Measurements from ENCODE around the gene MMP24OS.
A peak's percentile ranks its signal among the peaks of the same experiment; 100 is the strongest.

MMP24OS gene

DNA sequence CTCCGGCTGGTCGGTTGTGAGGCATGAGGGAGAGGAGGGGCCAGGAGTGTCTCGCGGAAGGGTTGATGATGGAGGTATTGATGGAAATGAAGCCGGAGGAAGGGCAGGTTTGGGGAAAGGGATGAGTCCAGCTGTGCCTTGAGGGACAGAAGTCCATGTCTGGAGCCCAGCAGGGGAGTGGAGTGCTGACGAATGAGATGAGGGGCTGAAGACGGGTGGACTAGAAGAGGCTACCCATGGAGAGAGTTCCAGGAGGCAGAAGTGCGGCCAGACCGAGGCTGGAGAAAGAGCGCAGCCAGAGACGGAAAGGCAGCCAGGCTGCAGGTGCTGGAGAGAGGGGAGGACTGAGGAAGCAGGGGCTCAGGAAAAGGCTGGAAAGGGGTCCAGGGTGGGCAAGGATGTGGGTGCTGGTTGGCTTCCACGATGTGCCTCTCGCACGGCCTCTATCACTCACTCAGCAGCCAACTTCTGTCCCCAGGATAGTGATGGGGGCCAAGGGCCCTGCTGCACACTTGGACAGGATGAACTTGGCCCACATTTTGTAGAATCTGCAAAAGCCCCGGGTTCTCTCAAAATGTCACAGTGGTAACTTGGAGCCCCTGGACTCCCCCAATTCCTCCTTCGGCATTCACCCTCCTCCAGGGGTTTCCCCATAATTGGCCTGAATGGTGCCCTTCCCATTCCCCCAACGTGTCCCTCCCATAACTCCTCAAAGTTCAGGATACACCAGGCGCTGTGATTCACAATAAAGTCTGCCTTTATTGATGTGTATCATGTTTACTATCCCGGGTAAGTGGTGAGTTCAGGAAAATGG is 7.3 kb upstream of the MMP24OS start:
- Histone ChIP-seq H3K4me1 (ENCODE audit: control insufficient read depth in 2 of 2, insufficient read depth in 1 of 2, low read depth in 1 of 2, low read length in 2 of 2) (peaks cover 7 to 9% of the 10 kb centered on the region in 2 donors), H3K36me3 (replicated peaks in 1 of 2; ENCODE audit: control insufficient read depth in 2 of 2, insufficient read depth in 2 of 2, low read length in 2 of 2) (peaks cover 7 to 26% of the 10 kb centered on the region in 2 donors), H2BK12ac (ENCODE audit: low read length) (no peak overlapping the region), H4K91ac (ENCODE audit: low read depth, low read length, poor library complexity) (peak overlapping the region; percentile 68), H2BK5ac (ENCODE audit: low read length) (no peak overlapping the region), H3K27me3 (ENCODE audit: control insufficient read depth in 3 of 3, insufficient read depth in 3 of 3, low read depth in 1 of 3, low read length in 3 of 3) (peaks cover 0 to 6% (median 0%) of the 10 kb centered on the region in 3 experiments), H3K14ac (ENCODE audit: low read length) (no peak overlapping the region), H3K9me3 (replicated peaks in 1 of 2; ENCODE audit: control insufficient read depth in 2 of 2, insufficient read depth in 1 of 2, low read depth in 1 of 2, low read length in 2 of 2) (no peaks in the 10 kb centered on the region), H3K18ac (ENCODE audit: low read length) (peak overlapping the region; percentile 31), H2BK15ac (ENCODE audit: low read length) (no peak overlapping the region), H3K79me1 (ENCODE audit: low read depth, low read length) (peaks cover 3% of the 10 kb centered on the region), H2AK5ac (ENCODE audit: low read depth, low read length) (no peak overlapping the region), H3K4me3 (ENCODE audit: low read length in 2 of 2) (peak overlapping the region; percentile 93 to 99), H4K8ac (ENCODE audit: low read depth, low read length) (peak overlapping the region; percentile 84), H3K4me2 (ENCODE audit: insufficient read depth, low read length, poor library complexity, severe bottlenecking) (peak overlapping the region; percentile 66), H3K9ac (ENCODE audit: low read depth, low read length, poor library complexity) (peak overlapping the region; percentile 82), H3K23ac (ENCODE audit: low read depth, low read length, poor library complexity) (peak overlapping the region; percentile 87), H3K4ac (ENCODE audit: low read length) (no peak overlapping the region), H2BK120ac (ENCODE audit: low read depth, low read length) (no peak overlapping the region), H2AFZ (ENCODE audit: low read length) (peak overlapping the region; percentile 87), H3K27ac (replicated peaks; ENCODE audit: low read length) (no peak overlapping the region)
- no peak for DNase-seq (ENCODE audit: low spot score)
- WGBS, 2 donors (ENCODE audit: extremely low coverage in 2 of 2, insufficient read length in 2 of 2, insufficient replicate concordance in 1 of 2): no CpG with 5 or more reads among the region's 19 CpGs

DNA sequence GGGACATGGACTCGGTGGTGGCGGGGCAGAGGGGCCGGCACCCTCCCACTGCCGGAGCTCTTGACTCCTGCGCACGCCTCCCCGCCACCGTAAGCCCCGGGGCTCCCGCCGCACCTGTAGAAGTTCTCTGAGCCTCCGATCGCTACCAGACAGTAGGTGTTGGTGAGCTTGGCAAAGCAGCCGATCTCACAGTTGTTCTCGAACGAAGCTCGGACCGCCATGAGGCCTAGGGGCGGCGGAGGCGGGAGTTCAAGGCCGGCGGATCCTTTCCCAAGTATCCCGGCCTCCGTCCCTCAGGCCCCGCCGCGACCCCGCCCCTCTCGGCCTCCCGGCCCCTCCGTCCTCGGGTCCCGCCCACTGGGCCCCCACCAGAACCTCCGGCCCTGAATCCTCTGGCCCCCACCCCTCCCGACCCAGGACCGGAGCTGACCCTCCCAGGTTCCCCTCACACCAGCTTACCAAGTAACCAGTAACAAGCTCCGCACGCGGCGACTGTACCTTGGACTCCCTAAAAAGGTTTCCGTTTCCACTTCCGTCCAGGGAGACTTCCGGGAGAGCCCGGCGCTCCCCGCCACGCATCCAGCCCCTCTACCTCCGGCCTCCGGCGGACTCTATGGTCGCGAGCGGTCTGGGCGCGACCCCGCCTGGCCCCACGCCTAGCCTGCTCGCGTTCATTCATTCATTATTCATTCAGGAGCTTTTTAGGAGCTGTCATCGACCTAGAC is 6.5 kb upstream of the MMP24OS start, which contains the start of gene EIF6:
TSS of gene EIF6 (minus strand) at position 506 of the 725 bp plus-strand sequence. CDS start at position 221, 285 bp downstream.
- Histone ChIP-seq H3K4me1 (ENCODE audit: control insufficient read depth in 2 of 2, insufficient read depth in 1 of 2, low read depth in 1 of 2, low read length in 2 of 2) (peaks cover 7 to 9% of the 10 kb centered on the region in 2 donors), H4K91ac (ENCODE audit: low read depth, low read length, poor library complexity) (peak within 1 kb of the TSS; percentile 68), H3K4me2 (ENCODE audit: insufficient read depth, low read length, poor library complexity, severe bottlenecking) (peak within 1 kb of the TSS; percentile 91), H3K9ac (ENCODE audit: low read depth, low read length, poor library complexity) (peak within 1 kb of the TSS; percentile 98), H4K8ac (ENCODE audit: low read depth, low read length) (peak within 1 kb of the TSS; percentile 84), H3K36me3 (replicated peaks in 1 of 2; ENCODE audit: control insufficient read depth in 2 of 2, insufficient read depth in 2 of 2, low read length in 2 of 2) (peaks cover 15 to 34% of the 10 kb centered on the region in 2 donors), H2BK5ac (ENCODE audit: low read length) (no peak within 1 kb of the TSS), H2BK15ac (ENCODE audit: low read length) (peak within 1 kb of the TSS; percentile 20), H3K9me3 (replicated peaks in 1 of 2; ENCODE audit: control insufficient read depth in 2 of 2, insufficient read depth in 1 of 2, low read depth in 1 of 2, low read length in 2 of 2) (no peaks in the 10 kb centered on the region), H3K4me3 (ENCODE audit: low read length in 2 of 2) (peak within 1 kb of the TSS; percentile 93 to 99), H3K27me3 (ENCODE audit: control insufficient read depth in 3 of 3, insufficient read depth in 3 of 3, low read depth in 1 of 3, low read length in 3 of 3) (no peaks in the 10 kb centered on the region), H2AK5ac (ENCODE audit: low read depth, low read length) (peak within 1 kb of the TSS; percentile 86), H2BK120ac (ENCODE audit: low read depth, low read length) (no peak within 1 kb of the TSS), H3K23ac (ENCODE audit: low read depth, low read length, poor library complexity) (peak within 1 kb of the TSS; percentile 87), H3K4ac (ENCODE audit: low read length) (no peak within 1 kb of the TSS), H3K27ac (replicated peaks; ENCODE audit: low read length) (peak within 1 kb of the TSS; percentile 60), H3K79me1 (ENCODE audit: low read depth, low read length) (peaks cover 3% of the 10 kb centered on the region), H3K14ac (ENCODE audit: low read length) (peak within 1 kb of the TSS; percentile 64), H2AFZ (ENCODE audit: low read length) (peak within 1 kb of the TSS; percentile 87), H2BK12ac (ENCODE audit: low read length) (no peak within 1 kb of the TSS), H3K18ac (ENCODE audit: low read length) (peak within 1 kb of the TSS; percentile 65)
- no CpG with 5 or more reads among the region's 61 CpGs for WGBS, 2 donors (ENCODE audit: extremely low coverage in 2 of 2, insufficient read length in 2 of 2, insufficient replicate concordance in 1 of 2)
- peak; percentile 85 for DNase-seq (ENCODE audit: low spot score)

DNA sequence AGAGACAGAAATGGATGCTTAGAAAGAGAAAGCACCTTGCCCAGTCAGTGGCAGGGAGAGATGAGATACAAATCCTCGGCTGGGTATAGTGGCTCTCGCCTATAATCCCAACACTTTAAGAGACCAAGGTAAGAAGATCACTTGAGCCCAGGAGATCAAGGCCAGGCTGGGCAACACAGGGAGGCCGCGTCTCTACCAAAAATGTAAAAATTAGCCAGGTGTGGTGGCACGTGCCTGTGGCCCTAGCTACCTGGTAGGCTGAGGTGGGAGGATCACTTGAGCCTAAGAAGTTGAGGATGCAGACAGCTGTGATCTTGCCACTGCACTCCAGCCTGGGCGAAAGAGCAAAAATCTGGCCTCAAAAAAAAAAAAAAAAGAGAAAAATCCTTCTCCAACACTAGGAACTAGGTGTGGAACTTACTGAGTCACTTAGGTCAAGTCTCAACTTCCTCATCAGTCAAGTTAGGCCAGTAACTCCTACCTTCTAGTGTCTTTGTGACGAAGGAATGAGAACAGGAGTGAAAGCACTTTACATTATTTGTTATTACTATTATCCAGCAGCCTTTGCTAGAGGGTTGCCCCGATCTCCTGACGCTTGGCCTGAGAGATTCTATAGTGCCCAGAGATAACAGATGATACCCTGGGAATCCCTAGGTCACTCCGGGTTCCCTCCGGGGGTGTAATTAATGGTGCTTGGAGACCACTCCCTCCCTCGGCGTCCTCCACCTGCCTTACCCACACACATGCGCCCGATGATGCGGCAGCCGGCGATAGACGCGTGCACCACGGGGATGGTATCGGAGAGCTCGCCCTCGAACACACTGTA is 5.7 kb upstream of the MMP24OS start:
- DNase-seq (ENCODE audit: low spot score): no peak
- peak overlapping the region; percentile 93 to 99 for H3K4me3 ChIP-seq (ENCODE audit: low read length in 2 of 2)
- no CpG with 5 or more reads among the region's 24 CpGs for WGBS, 2 donors (ENCODE audit: extremely low coverage in 2 of 2, insufficient read length in 2 of 2, insufficient replicate concordance in 1 of 2)

More for the DNA sequence above, 5.7 kb upstream of the MMP24OS start:
- H2BK15ac ChIP-seq (ENCODE audit: low read length): peak overlapping the region; percentile 20
- peak overlapping the region; percentile 65 for H3K18ac ChIP-seq (ENCODE audit: low read length)
- peaks cover 7 to 9% of the 10 kb centered on the region in 2 donors for H3K4me1 ChIP-seq (ENCODE audit: control insufficient read depth in 2 of 2, insufficient read depth in 1 of 2, low read depth in 1 of 2, low read length in 2 of 2)
- peaks cover 3% of the 10 kb centered on the region for H3K79me1 ChIP-seq (ENCODE audit: low read depth, low read length)
- peaks cover 22 to 42% of the 10 kb centered on the region in 2 donors for H3K36me3 ChIP-seq (replicated peaks in 1 of 2; ENCODE audit: control insufficient read depth in 2 of 2, insufficient read depth in 2 of 2, low read length in 2 of 2)
- no peaks in the 10 kb centered on the region for H3K9me3 ChIP-seq (replicated peaks in 1 of 2; ENCODE audit: control insufficient read depth in 2 of 2, insufficient read depth in 1 of 2, low read depth in 1 of 2, low read length in 2 of 2)
- peak overlapping the region; percentile 91 for H3K4me2 ChIP-seq (ENCODE audit: insufficient read depth, low read length, poor library complexity, severe bottlenecking)
- peak overlapping the region; percentile 86 for H2AK5ac ChIP-seq (ENCODE audit: low read depth, low read length)
- no peak overlapping the region for H4K91ac ChIP-seq (ENCODE audit: low read depth, low read length, poor library complexity)
- no peak overlapping the region for H3K4ac ChIP-seq (ENCODE audit: low read length)
- H2BK12ac ChIP-seq (ENCODE audit: low read length): no peak overlapping the region
- no peak overlapping the region for H4K8ac ChIP-seq (ENCODE audit: low read depth, low read length)
- H3K23ac ChIP-seq (ENCODE audit: low read depth, low read length, poor library complexity): peak overlapping the region; percentile 87
- H3K27ac ChIP-seq (replicated peaks; ENCODE audit: low read length): no peak overlapping the region
- no peak overlapping the region for H2BK5ac ChIP-seq (ENCODE audit: low read length)
- no peak overlapping the region for H2BK120ac ChIP-seq (ENCODE audit: low read depth, low read length)
- H3K27me3 ChIP-seq (ENCODE audit: control insufficient read depth in 3 of 3, insufficient read depth in 3 of 3, low read depth in 1 of 3, low read length in 3 of 3): no peaks in the 10 kb centered on the region
- H3K14ac ChIP-seq (ENCODE audit: low read length): peak overlapping the region; percentile 64
- H2AFZ ChIP-seq (ENCODE audit: low read length): peak overlapping the region; percentile 87
- peak overlapping the region; percentile 98 for H3K9ac ChIP-seq (ENCODE audit: low read depth, low read length, poor library complexity)

All from neuronal stem cell (in vitro differentiated cells).